Heart left ventricle (tissue), 16 donors: ENCODE results near the gene ZNF512. TPM values are rescaled to one million over a fixed set of nuclear protein-coding genes. Genes with fewer than 3 reads are reported as not detected.

ENCODE experiments used
- ATAC-seq, 4 donors: fragments of 200-7000 bp; cut with Tn5 transposase; one replicate each; pipeline ENCODE4 v1.9.1; 2020 to 2022; ENCODE audit warnings: moderate library complexity in 4 of 4, mild to moderate bottlenecking in 3 of 4, moderate number of reproducible peaks in 1 of 4
- DNase-seq, 5 donors: peaks; one replicate each; pipeline ENCODE4 v3.0.0-alpha.2; 2020
- H3K27ac ChIP-seq, 12 donors: fragments of 200-600 bp; sonication (generic) in 4 of 12; one replicate each; pipeline versions ENCODE4 v1.5.0 to v1.8.0; 2016 to 2022; ENCODE audit warnings: mild to moderate bottlenecking in 2 of 12
- H3K27me3 ChIP-seq, 9 donors: fragments of 200-600 bp; sonication (generic) in 2 of 9; one replicate each; pipeline versions ENCODE4 v1.5.1 to v1.8.0; 2016 to 2022; ENCODE audit warnings: mild to moderate bottlenecking in 3 of 9
- H3K36me3 ChIP-seq, 9 donors: fragments of 200-600 bp; sonication (generic) in 2 of 9; one replicate each; pipeline versions ENCODE4 v1.5.0 to v1.8.0; 2018 to 2022; ENCODE audit warnings: mild to moderate bottlenecking in 2 of 9
- H3K4me1 ChIP-seq, 12 donors: fragments of 200-600 bp; sonication (generic) in 4 of 12; one replicate each; pipeline versions ENCODE4 v1.5.0 to v1.8.0; 2016 to 2022; ENCODE audit warnings: mild to moderate bottlenecking in 3 of 12
- H3K4me3 ChIP-seq, 12 donors: fragments of 200-600 bp; sonication (generic) in 4 of 12; one replicate each; pipeline versions ENCODE4 v1.5.0 to v1.8.0; 2017 to 2022; ENCODE audit warnings: mild to moderate bottlenecking in 9 of 12, moderate library complexity in 4 of 12
- H3K9me3 ChIP-seq, 12 donors: fragments of 200-600 bp; sonication (generic) in 4 of 12; one replicate each; pipeline versions ENCODE4 v1.5.0 to v1.8.0; 2016 to 2022; ENCODE audit warnings: mild to moderate bottlenecking in 1 of 12
- CTCF ChIP-seq, 12 donors: fragments of 200-600 bp; sonication (generic) in 4 of 12; IDR thresholded peaks; one replicate each; pipeline versions ENCODE4 v1.5.0 to v1.8.0; 2018 to 2022; ENCODE audit warnings: antibody characterized with exemption in 12 of 12, mild to moderate bottlenecking in 5 of 12
- POLR2A ChIP-seq, 2 donors: fragments of 450-650 bp; IDR thresholded peaks; one replicate each; pipeline ENCODE4 v1.6.1; 2017; ENCODE audit warnings: antibody characterized with exemption in 2 of 2, mild to moderate bottlenecking in 2 of 2, moderate library complexity in 2 of 2
- WGBS, 4 donors: extraction: QIAGEN DNeasy Blood & Tissue Kit in 2 of 4; methylation state at CpG; one replicate each; pipeline versions ENCODE4 v1.1.5 to v1.1.7; 2013 to 2018; 5-methylcytosine and 5-hydroxymethylcytosine counted together
- intact Hi-C, 10 donors: fragments of 100-400 bp; cut with DNase I; formaldehyde crosslinking; loops; one replicate each; pipeline versions ENCODE4 v1.11.1 to v1.14.2; 2022
- polyA plus RNA-seq, 2 donors: library from polyadenylated mRNA; stranded (reverse); fragments of 200-250 nt; gene quantifications; one replicate each; pipeline ENCODE4 v1.2.3, GENCODE V29; 2013
- total RNA-seq, 9 donors: library from RNA; depleted of rRNA in 2 of 9; stranded (reverse); fragments of >200 nt in 2 of 9; fragmentation: NEBNext Ultra II Directional in 3 of 9; extraction: Animal tissue kit (Norgen Biotek cat#: 25700) in 3 of 9; gene quantifications; one replicate each; pipeline versions ENCODE4 v1.1.0 to v1.2.4, GENCODE V29; 2016 to 2023
- donor health status: ischemic (EF 13 %, LVEDD 7.1; RV severe dilation, severe dysfunction).
- donor health status: healthy with polysubstance abuse.
- donor health status: DM: no; HTN: yes; CAD: no.
- donor health status: DM: no; HTN: no; CAD: no.
- donor health status: ischemic (EF 25% LVEDD 6.9; RV normal size, moderate dysfunction).
- donor health status: ischemic (EF 25% LVEDD 5.7; RV mildly dilated, moderate dysfunction).
- donor health status: healthy.
- donor health status: DM: yes; HTN: yes; CAD: no.
- donor health status: ischemic (EF 35%, LVEDD 5.7; RV mildly dilated, moderate dysfunction).
- donor health status: nonischemic (EF 11% LVEDD 7.7; RV severe dilation, severe dysfunction).
- donor health status: DM: yes; HTN: yes; CAD: no.
- donor health status: PGD.
- donor health status: ischemic (EF 29% LVEDD 5.4; RV normal size, mild dysfunction).
- donor health status: nonischemic (EF 23%, LVEDD 6.1; RV moderate dilation, normal function).

ZNF512 gene
- total and polyA plus RNA-seq, 11 donors: 8.4 to 31.8 (median 19.4) TPM

DNA sequence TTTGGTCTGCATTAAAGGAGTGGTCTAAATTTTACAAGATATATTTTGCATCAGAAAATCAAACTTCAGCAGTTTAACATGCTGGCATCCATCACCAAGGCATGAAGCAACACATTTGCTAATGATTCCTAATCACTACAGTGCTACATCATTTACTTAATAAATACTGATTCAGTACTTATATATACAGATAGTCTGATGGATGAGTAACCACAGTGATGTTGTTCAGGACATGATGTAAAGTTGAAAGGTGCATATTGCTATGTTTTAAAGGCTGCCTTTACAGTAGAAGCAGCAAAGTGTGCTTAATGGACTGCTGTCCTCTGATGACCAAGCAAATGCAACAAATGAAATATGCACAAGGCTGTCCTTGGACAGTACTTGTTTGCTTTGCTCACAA, 69.5 kb downstream of the ZNF512 start:
- no peak for ATAC-seq

GRCh38 chr2:27652790-27653189, 69.9 kb downstream of the ZNF512 start:
- Histone ChIP-seq H3K36me3 (peaks cover 0 to 100% (median 99%) of the 10 kb centered on the region in 9 donors), H3K9me3 (no peaks in the 10 kb centered on the region), H3K27me3 (no peaks in the 10 kb centered on the region), H3K4me1 (no peaks in the 10 kb centered on the region), H3K4me3 (no peak overlapping the region), H3K27ac (no peak overlapping the region)
- TF ChIP-seq POLR2A (IDR thresholded peaks at IDR 0.05): no peak
- TF ChIP-seq CTCF (IDR thresholded peaks at IDR 0.05): no peak
- no peak for DNase-seq
- intact Hi-C loops: loop anchor here in 1 of 10 donors (10.0 kb wide), 1 partner anchor 178 kb away; no protein-coding TSS in a partner anchor
- no peak for ATAC-seq
- 92 to 94% (median 93%) methylated on average over 1 of the region's 1 CpG for WGBS, 4 donors

More for the DNA sequence above, 69.5 kb downstream of the ZNF512 start:
- DNase-seq: no peak
- intact Hi-C loops: loop anchor here in 1 of 10 donors (10.0 kb wide), 1 partner anchor 178 kb away; no protein-coding TSS in a partner anchor
- Histone ChIP-seq H3K4me1 (no peaks in the 10 kb centered on the region), H3K9me3 (no peaks in the 10 kb centered on the region), H3K4me3 (no peak overlapping the region), H3K27me3 (no peaks in the 10 kb centered on the region), H3K27ac (no peak overlapping the region), H3K36me3 (peaks cover 0 to 100% (median 99%) of the 10 kb centered on the region in 9 donors)
- TF ChIP-seq CTCF (IDR thresholded peaks at IDR 0.05) (no peak), POLR2A (IDR thresholded peaks at IDR 0.05) (no peak)

DNA sequence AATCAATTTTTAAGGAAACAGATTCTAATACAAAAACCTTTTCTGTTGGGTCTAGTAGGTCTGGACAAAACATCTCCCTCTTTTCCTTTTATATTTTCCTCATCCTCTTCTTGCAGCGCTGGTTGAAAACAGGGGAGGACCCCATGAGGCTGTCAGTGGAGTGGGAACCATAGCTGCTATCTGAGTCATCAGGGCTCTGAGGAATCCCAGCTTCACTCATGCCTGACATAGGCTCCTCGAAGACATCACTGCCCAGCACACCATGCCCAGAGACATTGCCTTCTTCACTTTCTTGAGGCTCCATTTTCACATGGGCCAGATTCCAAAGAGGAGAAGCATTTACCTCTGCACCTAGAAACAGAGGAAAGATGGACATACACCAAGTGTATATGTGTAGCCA, 70.6 kb downstream of the ZNF512 start:
- no peak for ATAC-seq
- Histone ChIP-seq H3K4me3 (no peak overlapping the region), H3K27ac (no peak overlapping the region), H3K9me3 (no peaks in the 10 kb centered on the region), H3K27me3 (no peaks in the 10 kb centered on the region), H3K36me3 (peaks cover 0 to 100% (median 99%) of the 10 kb centered on the region in 9 donors), H3K4me1 (peaks cover 0 to 3% (median 0%) of the 10 kb centered on the region in 12 donors)
- TF ChIP-seq POLR2A (IDR thresholded peaks at IDR 0.05): no peak
- TF ChIP-seq CTCF (IDR thresholded peaks at IDR 0.05): no peak
- intact Hi-C loops: loop anchor here in 1 of 10 donors (10.0 kb wide), 1 partner anchor 179 kb away; no protein-coding TSS in a partner anchor
- 83 to 94% (median 86%) methylated on average over 2 of the region's 2 CpGs for WGBS, 4 donors
- no peak for DNase-seq

GRCh38 chr2:27655155-27655951, 72.5 kb downstream of the ZNF512 start:
- intact Hi-C loops: loop anchor here in 1 of 10 donors (10.0 kb wide), 1 partner anchor 181 kb away; no protein-coding TSS in a partner anchor
- H3K4me1 ChIP-seq: peaks cover 0 to 11% (median 0%) of the 10 kb centered on the region in 12 donors
- ATAC-seq (no peak), DNase-seq (no peak)
- H3K36me3 ChIP-seq: peaks cover 0 to 100% (median 98%) of the 10 kb centered on the region in 9 donors
- TF ChIP-seq POLR2A (IDR thresholded peaks at IDR 0.05) (no peak), CTCF (IDR thresholded peaks at IDR 0.05) (no peak)
- H3K27me3 ChIP-seq: no peaks in the 10 kb centered on the region
- no peak overlapping the region for H3K4me3 ChIP-seq
- no peaks in the 10 kb centered on the region for H3K9me3 ChIP-seq
- WGBS, 4 donors: 71 to 78% (median 74%) methylated on average over 7 of the region's 7 CpGs
- no peak overlapping the region for H3K27ac ChIP-seq
